Skin epidermis (tissue), 12 donors: ENCODE results near the gene KCNE4.
"Not testable (repeated sequence)": the region's sequence is repeated elsewhere in the genome, so short reads cannot be mapped to it uniquely, and the experiment has no call there.

Source experiments
- H3K27ac ChIP-seq, 21 experiments: fragments of 200-600 bp; sonication (generic) in 11 of 21; one replicate each; pipeline ENCODE4 v1.5.0; 2020; ENCODE audit warnings: mild to moderate bottlenecking in 3 of 21, inconsistent platforms in 2 of 21, moderate library complexity in 2 of 21
- H3K4me3 ChIP-seq, 7 experiments: fragments of 200-600 bp; sonication (generic) in 2 of 7; one replicate each; pipeline ENCODE4 v1.5.0; 2020; ENCODE audit warnings: inconsistent platforms in 2 of 7, mild to moderate bottlenecking in 2 of 7, moderate library complexity in 1 of 7

Gene KCNE4

GRCh38 chr2:223079925-223080324 is 27.9 kb downstream of the KCNE4 start:
- Histone ChIP-seq H3K27ac (no peak overlapping the region), H3K4me3 (no peak overlapping the region)

GRCh38 chr2:223080790-223081360 is 28.9 kb downstream of the KCNE4 start:
- not testable (repeated sequence) for H3K4me3 ChIP-seq, H3K27ac ChIP-seq

- H3K27ac ChIP-seq, result no peak overlapping the region
- H3K4me3 ChIP-seq, result no peak overlapping the region
Measured at GRCh38 chr2:223081789-223082188, 29.8 kb downstream of the KCNE4 start.

GRCh38 chr2:223082706-223083105 is 30.7 kb downstream of the KCNE4 start:
- no peak overlapping the region for H3K4me3 ChIP-seq
- no peak overlapping the region for H3K27ac ChIP-seq

GRCh38 chr2:223083402-223084070 is 31.5 kb downstream of the KCNE4 start:
- no peak overlapping the region for H3K27ac ChIP-seq
- H3K4me3 ChIP-seq, result no peak overlapping the region

- no peak overlapping the region for H3K27ac ChIP-seq
Measured at GRCh38 chr2:223084873-223085272, 32.9 kb downstream of the KCNE4 start.

GRCh38 chr2:223086370-223086981 is 34.5 kb downstream of the KCNE4 start:
- Histone ChIP-seq H3K27ac (no peak overlapping the region), H3K4me3 (no peak overlapping the region)

More at GRCh38 chr2:223084873-223085272, 32.9 kb downstream of the KCNE4 start:
- H3K4me3 ChIP-seq, result no peak overlapping the region

- no peak overlapping the region for H3K4me3 ChIP-seq
- H3K27ac ChIP-seq, result peak overlapping the region in 2 of 21 experiments; percentile 37 to 54
Measured at GRCh38 chr2:223087466-223087865, 35.5 kb downstream of the KCNE4 start.

GRCh38 chr2:223088866-223089265 is 36.9 kb downstream of the KCNE4 start:
- Histone ChIP-seq H3K27ac (no peak overlapping the region), H3K4me3 (no peak overlapping the region)

GRCh38 chr2:223090039-223090438 is 38.0 kb downstream of the KCNE4 start:
- Histone ChIP-seq H3K27ac (no peak overlapping the region), H3K4me3 (no peak overlapping the region)

- Histone ChIP-seq H3K4me3 (no peak overlapping the region), H3K27ac (no peak overlapping the region)
Measured at GRCh38 chr2:223090540-223091235, 38.7 kb downstream of the KCNE4 start.

- H3K27ac ChIP-seq, result peak overlapping the region in 6 of 21 experiments; percentile 9 to 63 (median 32)
Measured at GRCh38 chr2:223092667-223093066, 40.7 kb downstream of the KCNE4 start.

GRCh38 chr2:223093436-223094241 is 41.6 kb downstream of the KCNE4 start:
- Histone ChIP-seq H3K27ac (peak overlapping the region in 5 of 21 experiments; percentile 2 to 54 (median 33)), H3K4me3 (no peak overlapping the region)

More at GRCh38 chr2:223092667-223093066, 40.7 kb downstream of the KCNE4 start:
- H3K4me3 ChIP-seq, result no peak overlapping the region

GRCh38 chr2:223095207-223095606 is 43.2 kb downstream of the KCNE4 start:
- H3K4me3 ChIP-seq, result no peak overlapping the region
- no peak overlapping the region for H3K27ac ChIP-seq

GRCh38 chr2:223096235-223096970 is 44.4 kb downstream of the KCNE4 start:
- H3K4me3 ChIP-seq, result no peak overlapping the region
- no peak overlapping the region for H3K27ac ChIP-seq

GRCh38 chr2:223097888-223098383 is 45.9 kb downstream of the KCNE4 start:
- Histone ChIP-seq H3K27ac (no peak overlapping the region), H3K4me3 (no peak overlapping the region)

- H3K4me3 ChIP-seq, result no peak overlapping the region
- no peak overlapping the region for H3K27ac ChIP-seq
Measured at GRCh38 chr2:223099561-223099960, 47.6 kb downstream of the KCNE4 start.

- peak overlapping the region in 1 of 21 experiments; percentile 10 for H3K27ac ChIP-seq
- no peak overlapping the region for H3K4me3 ChIP-seq
Measured at GRCh38 chr2:223100061-223100511, 48.1 kb downstream of the KCNE4 start.
